A549 treated with ZK216348 at 1 μM for 4 hours (cell line): ENCODE results near the gene PLEKHM1. TPM values are rescaled to one million over a fixed set of nuclear protein-coding genes. Genes with fewer than 3 reads are reported as not detected.

Source experiments
- total RNA-seq: library from RNA; stranded (reverse); fragments of 200-300 nt; extraction: Qiagen RNA extraction; gene quantifications from 5 replicates; pipeline ENCODE4 v1.2.3, GENCODE V29; 2022; ENCODE audit warnings: low read depth

Gene PLEKHM1
- 15.3 to 24.0 TPM (median 23.0 TPM) in 5 replicates for total RNA-seq

DNA sequence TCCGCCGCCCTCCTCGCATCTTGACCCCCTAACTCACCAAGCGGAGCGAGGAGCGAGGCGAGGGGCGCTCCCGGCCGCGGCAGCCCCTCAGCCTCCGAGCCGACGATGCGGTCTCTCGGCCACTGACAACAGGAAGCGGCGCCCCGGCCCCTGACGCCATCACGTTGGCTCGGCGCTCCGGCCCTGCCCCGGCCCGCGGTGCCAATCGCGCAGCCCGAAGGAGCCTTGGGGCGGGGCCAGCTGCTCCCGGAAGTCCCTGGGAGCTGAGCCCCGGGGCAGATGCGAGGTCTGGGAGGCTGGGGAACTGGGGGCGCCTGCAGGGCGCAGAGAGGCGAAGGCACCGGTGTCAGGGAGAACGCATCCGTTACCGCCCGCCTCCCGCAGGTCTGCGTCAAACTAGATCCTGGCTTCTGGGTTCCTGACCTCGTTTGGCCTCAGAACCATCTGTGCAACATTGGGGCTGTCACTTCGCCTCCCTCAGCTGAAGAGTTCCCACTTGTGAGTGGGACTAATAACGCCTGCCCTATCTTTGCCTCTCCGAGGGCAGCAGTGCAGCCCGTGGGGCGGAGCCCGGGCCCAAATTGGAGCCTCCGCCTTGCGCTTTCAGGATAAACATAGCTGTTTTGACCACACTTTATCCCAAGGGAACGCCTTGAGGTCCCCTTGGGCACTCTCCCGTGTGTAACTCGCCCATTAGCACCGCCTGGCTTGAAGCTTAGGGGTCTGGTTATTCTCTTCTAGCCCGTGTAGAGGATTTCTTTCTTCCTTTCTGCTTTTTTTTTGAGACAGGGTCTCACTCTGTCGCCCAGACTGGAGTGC is at the start of gene PLEKHM1:
PLEKHM1 (minus strand) TSS at position 107 of the 819 bp plus-strand sequence. CDS start 8,237 bp downstream, outside the sequence.

DNA sequence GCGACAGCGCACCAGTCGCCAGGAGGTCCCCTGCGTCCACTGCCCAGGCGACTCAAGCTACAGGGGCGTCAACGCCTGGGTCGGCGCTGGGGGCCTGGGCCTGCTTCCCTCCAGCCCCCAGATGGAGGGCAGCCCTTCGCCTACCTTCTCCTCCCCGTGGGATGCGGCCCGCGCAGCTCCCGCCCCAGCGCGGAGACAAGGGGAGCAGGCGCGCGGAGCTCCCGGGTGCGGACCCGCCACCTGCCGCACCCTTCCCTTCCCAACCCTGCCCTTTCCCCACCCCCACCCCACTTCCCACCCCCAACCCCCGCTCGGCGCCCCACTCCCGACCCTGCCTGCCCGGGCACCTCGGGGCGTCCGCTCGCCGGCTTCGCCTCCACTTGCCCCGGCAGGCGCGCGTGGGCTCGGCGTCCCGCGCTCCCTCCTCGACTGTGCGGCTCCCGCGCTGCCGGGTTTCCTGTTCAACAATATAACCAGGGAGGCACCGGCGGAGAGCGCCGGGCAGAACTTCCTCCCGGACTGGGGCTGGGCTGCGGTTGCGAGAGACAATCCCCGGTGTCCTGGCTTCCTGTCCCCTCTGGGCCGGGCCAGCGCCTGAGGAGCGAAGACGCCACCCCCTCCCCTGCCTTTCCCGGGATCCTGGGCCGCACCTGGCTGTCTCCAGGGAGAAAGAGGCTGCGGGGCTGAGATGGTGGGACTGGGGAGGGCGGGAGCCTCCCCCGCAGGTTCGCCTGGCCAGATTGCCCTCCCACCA is 57.9 kb downstream of the PLEKHM1 start, which contains the start of gene ARHGAP27:
ARHGAP27 (minus strand) TSS at position 466 of the 754 bp plus-strand sequence. CDS start 2,591 bp downstream, outside the sequence.

Other genes with a start within 250 kb of the PLEKHM1 start
- gene SPATA32, start 228.6 kb downstream of the PLEKHM1 start, total RNA-seq = 0.11 to 0.41 TPM (median 0.19 TPM) in 5 replicates
- gene MAP3K14, start 173.7 kb downstream of the PLEKHM1 start, total RNA-seq = 32.2 to 70.8 TPM (median 53.5 TPM) in 5 replicates
- gene ARHGAP27, start 57.9 kb downstream of the PLEKHM1 start, total RNA-seq = 9.2 to 17.6 TPM (median 16.9 TPM) in 5 replicates